ENCODE measurements around the gene TLCD5.

DNA sequence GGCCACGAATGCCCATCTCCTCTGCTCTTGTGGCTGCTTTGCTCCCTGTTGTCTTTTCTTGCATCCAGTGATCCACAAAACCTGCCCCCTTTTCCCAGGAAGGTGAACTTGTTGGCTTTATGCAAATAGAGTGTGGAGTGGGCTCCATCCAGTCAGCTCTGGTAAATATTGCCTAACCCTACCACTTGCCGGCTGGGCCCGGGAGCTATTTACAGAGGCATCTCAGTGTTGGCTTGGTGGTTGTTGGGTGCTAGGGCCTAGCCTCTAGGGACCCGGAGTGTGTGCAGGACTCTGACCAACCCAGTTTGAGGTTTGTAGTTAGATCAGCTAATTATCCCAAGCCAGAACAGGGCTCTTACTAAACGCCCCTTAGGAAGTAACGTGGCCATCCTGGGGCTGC lies 40.8 kb upstream of the TLCD5 start:
- TF ChIP-seq, protein P1, sequence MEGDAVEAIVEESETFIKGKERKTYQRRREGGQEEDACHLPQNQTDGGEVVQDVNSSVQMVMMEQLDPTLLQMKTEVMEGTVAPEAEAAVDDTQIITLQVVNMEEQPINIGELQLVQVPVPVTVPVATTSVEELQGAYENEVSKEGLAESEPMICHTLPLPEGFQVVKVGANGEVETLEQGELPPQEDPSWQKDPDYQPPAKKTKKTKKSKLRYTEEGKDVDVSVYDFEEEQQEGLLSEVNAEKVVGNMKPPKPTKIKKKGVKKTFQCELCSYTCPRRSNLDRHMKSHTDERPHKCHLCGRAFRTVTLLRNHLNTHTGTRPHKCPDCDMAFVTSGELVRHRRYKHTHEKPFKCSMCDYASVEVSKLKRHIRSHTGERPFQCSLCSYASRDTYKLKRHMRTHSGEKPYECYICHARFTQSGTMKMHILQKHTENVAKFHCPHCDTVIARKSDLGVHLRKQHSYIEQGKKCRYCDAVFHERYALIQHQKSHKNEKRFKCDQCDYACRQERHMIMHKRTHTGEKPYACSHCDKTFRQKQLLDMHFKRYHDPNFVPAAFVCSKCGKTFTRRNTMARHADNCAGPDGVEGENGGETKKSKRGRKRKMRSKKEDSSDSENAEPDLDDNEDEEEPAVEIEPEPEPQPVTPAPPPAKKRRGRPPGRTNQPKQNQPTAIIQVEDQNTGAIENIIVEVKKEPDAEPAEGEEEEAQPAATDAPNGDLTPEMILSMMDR (IDR thresholded peaks at IDR 0.05), result no peak
- no peak for TF ChIP-seq EZH2 (IDR thresholded peaks at IDR 0.05; ENCODE audit: borderline replicate concordance, insufficient read depth, low read depth, low read length, poor library complexity, severe bottlenecking)

Measured in B cell (primary cell).